Measurements from ENCODE around the gene CPED1. TPM values are rescaled to one million over a fixed set of nuclear protein-coding genes. Genes with fewer than 3 reads are reported as not detected.
"Not testable (repeated sequence)": the region's sequence is repeated elsewhere in the genome, so short reads cannot be mapped to it uniquely, and the experiment has no call there.

Gene CPED1
- total RNA-seq, 1 experiment from 2014 or later = 4.9 TPM

GRCh38 chr7:121307021-121307574, 318.6 kb downstream of the CPED1 start:
- in situ Hi-C loops (cut with HindIII; ENCODE audit: low pct_unique_long_range_greater_than_20kb, low sequenced_read_pairs) = no loop called here
- DNase-seq (ENCODE audit: low read depth, low spot score) = peak; percentile 34

DNA sequence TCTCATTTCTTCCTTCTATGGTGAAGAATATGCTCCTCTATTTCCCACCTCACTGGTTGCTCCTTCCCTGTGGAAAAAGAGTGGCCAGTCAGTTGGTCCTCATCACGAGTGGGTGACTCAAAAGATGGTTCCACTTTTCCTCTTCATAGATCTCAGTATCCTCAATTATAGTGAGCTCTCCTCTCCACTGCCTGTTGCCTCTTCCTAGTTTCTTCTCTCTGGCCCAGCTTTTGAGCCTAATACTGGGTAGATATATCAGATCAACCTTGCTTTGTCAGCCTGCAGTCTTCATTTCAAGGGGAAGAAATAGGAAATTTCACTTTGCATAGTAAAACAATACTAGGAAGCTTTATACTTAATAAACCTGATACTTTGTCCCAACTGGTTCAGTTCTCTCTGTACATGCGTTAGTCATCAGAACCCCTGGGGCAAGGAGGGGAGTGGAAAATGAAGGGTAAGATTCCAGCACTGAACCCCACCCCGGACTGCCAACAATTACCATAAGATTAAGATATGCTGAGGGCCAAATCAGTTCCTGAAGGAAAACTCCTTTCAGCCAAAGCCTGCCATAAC, 324.8 kb downstream of the CPED1 start:
- no peak for DNase-seq (ENCODE audit: low read depth, low spot score)
- in situ Hi-C loops (cut with HindIII; ENCODE audit: low pct_unique_long_range_greater_than_20kb, low sequenced_read_pairs) = no loop called here

GRCh38 chr7:121313793-121314676, 325.5 kb downstream of the CPED1 start:
- in situ Hi-C loops (cut with HindIII; ENCODE audit: low pct_unique_long_range_greater_than_20kb, low sequenced_read_pairs) = no loop called here
- no peak for DNase-seq (ENCODE audit: low read depth, low spot score)

GRCh38 chr7:121315170-121315569, 326.7 kb downstream of the CPED1 start:
- in situ Hi-C loops (cut with HindIII; ENCODE audit: low pct_unique_long_range_greater_than_20kb, low sequenced_read_pairs); DNase-seq (ENCODE audit: low read depth, low spot score): not testable (repeated sequence)

GRCh38 chr7:121322460-121322859, 333.9 kb downstream of the CPED1 start:
- no peak for DNase-seq (ENCODE audit: low read depth, low spot score)
- in situ Hi-C loops (cut with HindIII; ENCODE audit: low pct_unique_long_range_greater_than_20kb, low sequenced_read_pairs) = no loop called here

DNA sequence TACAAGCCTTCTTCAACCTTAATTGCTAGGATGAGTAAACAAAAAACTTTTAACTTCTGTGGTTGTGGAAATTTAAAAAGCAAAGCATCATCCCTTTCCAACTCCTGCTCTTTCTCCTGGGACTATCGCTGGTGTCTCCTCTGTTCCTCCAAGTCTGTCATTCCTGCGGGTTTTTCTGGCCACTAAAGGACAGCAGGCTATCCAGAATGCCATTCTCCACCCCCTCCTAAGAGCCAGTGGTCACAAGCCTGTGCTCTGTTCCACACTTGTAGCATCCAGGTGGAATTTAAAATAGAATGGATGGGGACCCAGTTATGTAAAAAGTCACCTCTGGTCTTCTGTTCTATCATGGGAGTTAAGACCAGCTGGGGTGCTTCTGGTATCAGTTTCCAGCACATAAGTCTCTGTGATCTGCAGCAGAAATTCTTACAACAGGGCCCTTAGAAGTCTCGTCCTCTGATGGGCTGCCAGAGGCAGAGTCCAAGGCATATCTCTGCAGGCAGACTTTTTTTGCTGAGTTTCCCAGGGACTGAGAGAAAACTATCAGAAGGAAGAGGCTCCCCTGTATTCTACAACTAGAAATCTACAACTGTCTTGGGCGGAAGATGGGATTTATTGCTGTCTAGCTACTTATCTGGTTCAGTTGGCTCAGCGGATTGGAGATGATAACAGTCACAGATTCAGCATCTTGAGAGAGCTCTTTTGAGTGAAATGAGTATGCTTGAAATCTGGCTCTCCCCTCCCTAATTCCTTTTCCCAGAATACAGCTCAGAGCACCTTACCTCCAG, 335.2 kb downstream of the CPED1 start:
- in situ Hi-C loops (cut with HindIII; ENCODE audit: low pct_unique_long_range_greater_than_20kb, low sequenced_read_pairs) = no loop called here
- DNase-seq (ENCODE audit: low read depth, low spot score) = no peak

DNA sequence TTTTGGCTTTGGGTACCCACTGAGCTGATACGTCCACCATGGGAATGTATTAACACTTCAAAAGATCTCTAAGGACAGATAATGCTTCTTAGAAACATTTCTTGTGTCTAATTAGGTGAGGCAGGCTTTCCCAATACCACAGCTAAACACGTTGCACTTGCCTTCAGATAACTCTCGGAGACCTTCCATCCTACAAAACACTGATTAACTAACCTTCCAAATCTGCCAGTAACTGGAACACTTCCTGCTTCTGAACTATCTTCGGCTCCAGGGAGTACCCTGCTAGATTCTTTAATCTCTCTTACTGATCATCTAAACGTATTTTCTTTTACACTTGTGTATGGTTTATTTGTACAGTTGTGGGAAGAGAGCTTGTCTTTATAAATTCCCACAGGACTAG, 339.2 kb downstream of the CPED1 start:
- in situ Hi-C loops (cut with HindIII; ENCODE audit: low pct_unique_long_range_greater_than_20kb, low sequenced_read_pairs) = no loop called here

GRCh38 chr7:121328508-121329190, 340.1 kb downstream of the CPED1 start, which contains the start of gene WNT16:
WNT16 (plus strand) TSS chr7:121329000; CDS start chr7:121329293, 293 bp downstream.
- in situ Hi-C loops (cut with HindIII; ENCODE audit: low pct_unique_long_range_greater_than_20kb, low sequenced_read_pairs) = no loop called here
- no peak for DNase-seq (ENCODE audit: low read depth, low spot score)

More for the DNA sequence above, 339.2 kb downstream of the CPED1 start:
- no peak for DNase-seq (ENCODE audit: low read depth, low spot score)

GRCh38 chr7:121329191-121330052, 340.9 kb downstream of the CPED1 start:
- in situ Hi-C loops (cut with HindIII; ENCODE audit: low pct_unique_long_range_greater_than_20kb, low sequenced_read_pairs) = no loop called here
- DNase-seq (ENCODE audit: low read depth, low spot score) = no peak

DNA sequence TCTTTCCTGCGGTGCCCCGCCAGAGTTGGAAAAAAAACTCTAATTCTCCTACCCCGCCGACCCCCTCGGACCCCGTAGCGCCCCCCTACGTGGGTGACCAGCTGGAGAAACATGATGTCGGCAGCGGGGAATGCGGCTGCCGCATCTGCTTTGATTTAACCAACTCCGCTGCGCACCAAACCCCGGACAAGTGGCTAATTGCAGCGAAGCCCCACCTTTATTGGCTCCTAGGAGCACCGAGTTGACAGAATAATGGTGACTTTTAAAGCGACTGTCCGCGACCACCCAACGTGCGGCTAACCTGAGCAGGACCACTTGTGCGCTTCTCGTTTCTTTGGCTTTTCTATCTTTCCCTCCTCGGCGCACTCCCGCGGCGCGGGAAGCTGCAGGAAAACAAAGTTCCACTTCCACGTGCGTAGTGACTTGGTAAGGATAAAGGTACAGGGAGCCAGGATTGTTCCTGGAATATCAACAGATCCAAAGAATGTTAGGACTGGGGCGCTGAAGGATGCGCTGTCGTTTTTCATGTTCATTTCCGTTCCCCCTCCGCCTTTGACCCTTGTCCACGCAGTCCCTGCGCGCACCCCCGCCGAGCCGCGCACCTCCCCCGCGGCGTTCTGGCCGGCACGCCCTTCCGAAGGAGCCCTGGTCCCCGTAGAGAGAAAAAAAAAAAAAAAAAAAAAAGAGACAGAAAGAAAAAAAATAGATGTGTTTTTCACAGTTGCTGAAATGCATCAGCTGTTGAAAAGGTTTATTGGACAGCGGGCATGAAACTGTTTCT, 341.7 kb downstream of the CPED1 start:
- no peak for DNase-seq (ENCODE audit: low read depth, low spot score)
- in situ Hi-C loops (cut with HindIII; ENCODE audit: low pct_unique_long_range_greater_than_20kb, low sequenced_read_pairs) = no loop called here

- in situ Hi-C loops (cut with HindIII; ENCODE audit: low pct_unique_long_range_greater_than_20kb, low sequenced_read_pairs) = no loop called here
- DNase-seq (ENCODE audit: low read depth, low spot score) = no peak
These were observed 342.5 kb downstream of the CPED1 start for GRCh38 chr7:121331048-121331447.

- DNase-seq (ENCODE audit: low read depth, low spot score) = no peak
- in situ Hi-C loops (cut with HindIII; ENCODE audit: low pct_unique_long_range_greater_than_20kb, low sequenced_read_pairs) = no loop called here
These were observed 343.1 kb downstream of the CPED1 start for GRCh38 chr7:121331574-121331973.

GRCh38 chr7:121334376-121334775, 345.9 kb downstream of the CPED1 start:
- DNase-seq (ENCODE audit: low read depth, low spot score) = no peak
- in situ Hi-C loops (cut with HindIII; ENCODE audit: low pct_unique_long_range_greater_than_20kb, low sequenced_read_pairs) = no loop called here

DNA sequence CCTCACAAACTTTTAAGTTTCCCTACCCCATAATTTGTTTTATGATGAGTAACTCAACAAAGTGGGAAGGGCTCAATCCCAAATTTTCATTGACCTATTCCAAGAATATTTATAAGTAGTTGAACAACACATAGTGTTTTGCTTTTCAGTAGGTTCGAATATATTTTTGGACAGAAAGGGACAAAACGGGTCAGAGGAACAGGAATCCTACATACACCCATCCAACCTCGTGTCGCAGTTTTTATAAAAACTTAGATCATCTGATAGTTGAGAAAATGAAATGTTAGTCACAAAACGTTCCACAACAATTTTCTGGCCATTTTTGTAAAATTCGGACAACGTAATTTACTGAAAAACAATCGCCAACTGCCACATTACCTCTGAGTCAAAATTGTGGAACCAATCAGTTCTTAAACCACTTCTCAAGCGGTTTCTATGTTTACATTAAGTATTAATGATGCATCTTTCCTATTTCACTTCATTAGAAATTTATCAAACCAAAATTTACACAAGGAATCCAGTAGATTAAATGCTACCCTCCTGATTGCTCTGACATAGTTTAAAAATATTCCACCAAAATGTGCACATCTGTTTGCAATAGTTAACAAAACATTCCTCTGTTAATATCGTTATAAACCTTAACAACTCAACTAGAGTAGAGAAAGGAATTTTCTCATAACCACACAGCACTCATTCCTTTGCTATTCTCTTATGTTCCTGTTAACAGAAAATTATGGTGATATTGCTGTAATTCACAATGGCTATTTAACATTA, 346.6 kb downstream of the CPED1 start:
- in situ Hi-C loops (cut with HindIII; ENCODE audit: low pct_unique_long_range_greater_than_20kb, low sequenced_read_pairs) = no loop called here
- DNase-seq (ENCODE audit: low read depth, low spot score) = no peak

GRCh38 chr7:121336579-121336978, 348.1 kb downstream of the CPED1 start:
- in situ Hi-C loops (cut with HindIII; ENCODE audit: low pct_unique_long_range_greater_than_20kb, low sequenced_read_pairs) = no loop called here
- no peak for DNase-seq (ENCODE audit: low read depth, low spot score)
